ENCODE data around the gene HUNK.

DNA sequence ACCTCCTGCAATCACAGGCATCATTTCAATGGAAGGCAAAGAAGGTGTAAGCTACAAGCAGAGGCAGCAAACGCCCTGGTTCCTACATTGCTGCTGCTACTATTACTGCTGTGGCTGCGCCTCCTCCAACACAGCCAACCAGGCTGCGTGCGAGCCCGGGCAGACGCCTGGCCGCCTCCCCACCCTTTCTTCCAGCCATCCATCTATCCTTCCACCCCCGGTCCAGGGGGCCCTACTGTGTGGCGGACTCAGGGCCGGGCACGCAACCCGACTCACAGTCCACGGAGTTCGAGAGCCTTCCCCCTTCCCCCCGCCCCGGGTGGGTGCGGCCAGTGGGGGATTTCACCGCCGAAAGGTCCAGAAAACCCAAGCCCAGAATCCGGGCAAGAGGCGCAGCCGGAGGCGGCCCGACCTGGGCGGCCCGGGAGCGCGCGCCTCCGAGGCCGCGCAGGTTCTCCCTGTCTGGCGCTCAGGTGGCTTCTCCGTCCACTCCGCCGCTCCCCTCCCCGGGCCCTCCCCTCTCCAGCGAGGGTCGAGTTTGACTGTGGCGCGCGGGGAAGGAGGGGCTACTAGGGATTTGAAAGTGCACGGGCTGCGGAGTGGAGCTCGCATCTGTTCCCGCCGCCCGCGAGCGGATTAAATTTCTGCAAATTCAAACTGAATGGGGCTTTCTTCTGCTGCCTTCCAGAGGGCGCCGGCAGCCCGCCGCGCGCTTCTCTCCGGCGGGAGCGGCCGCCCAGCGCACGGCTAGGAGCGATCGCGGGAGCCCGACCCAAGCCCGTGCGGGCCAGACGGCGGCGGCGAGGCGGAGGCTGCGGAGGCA, at the start of gene HUNK:
- TF ChIP-seq, protein P1, sequence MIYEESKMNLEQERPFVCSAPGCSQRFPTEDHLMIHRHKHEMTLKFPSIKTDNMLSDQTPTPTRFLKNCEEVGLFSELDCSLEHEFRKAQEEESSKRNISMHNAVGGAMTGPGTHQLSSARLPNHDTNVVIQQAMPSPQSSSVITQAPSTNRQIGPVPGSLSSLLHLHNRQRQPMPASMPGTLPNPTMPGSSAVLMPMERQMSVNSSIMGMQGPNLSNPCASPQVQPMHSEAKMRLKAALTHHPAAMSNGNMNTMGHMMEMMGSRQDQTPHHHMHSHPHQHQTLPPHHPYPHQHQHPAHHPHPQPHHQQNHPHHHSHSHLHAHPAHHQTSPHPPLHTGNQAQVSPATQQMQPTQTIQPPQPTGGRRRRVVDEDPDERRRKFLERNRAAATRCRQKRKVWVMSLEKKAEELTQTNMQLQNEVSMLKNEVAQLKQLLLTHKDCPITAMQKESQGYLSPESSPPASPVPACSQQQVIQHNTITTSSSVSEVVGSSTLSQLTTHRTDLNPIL (CRISPR knock-in tag; IDR thresholded peaks at IDR 0.05; ENCODE audit: low read depth), result no peak
- TF ChIP-seq, protein P2, sequence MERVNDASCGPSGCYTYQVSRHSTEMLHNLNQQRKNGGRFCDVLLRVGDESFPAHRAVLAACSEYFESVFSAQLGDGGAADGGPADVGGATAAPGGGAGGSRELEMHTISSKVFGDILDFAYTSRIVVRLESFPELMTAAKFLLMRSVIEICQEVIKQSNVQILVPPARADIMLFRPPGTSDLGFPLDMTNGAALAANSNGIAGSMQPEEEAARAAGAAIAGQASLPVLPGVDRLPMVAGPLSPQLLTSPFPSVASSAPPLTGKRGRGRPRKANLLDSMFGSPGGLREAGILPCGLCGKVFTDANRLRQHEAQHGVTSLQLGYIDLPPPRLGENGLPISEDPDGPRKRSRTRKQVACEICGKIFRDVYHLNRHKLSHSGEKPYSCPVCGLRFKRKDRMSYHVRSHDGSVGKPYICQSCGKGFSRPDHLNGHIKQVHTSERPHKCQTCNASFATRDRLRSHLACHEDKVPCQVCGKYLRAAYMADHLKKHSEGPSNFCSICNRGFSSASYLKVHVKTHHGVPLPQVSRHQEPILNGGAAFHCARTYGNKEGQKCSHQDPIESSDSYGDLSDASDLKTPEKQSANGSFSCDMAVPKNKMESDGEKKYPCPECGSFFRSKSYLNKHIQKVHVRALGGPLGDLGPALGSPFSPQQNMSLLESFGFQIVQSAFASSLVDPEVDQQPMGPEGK (CRISPR knock-in tag; IDR thresholded peaks at IDR 0.05; ENCODE audit: borderline replicate concordance), result no peak
- TF ChIP-seq ZNF70 (CRISPR knock-in tag; IDR thresholded peaks at IDR 0.05) (no peak), BACH2 (CRISPR knock-in tag; IDR thresholded peaks at IDR 0.05; ENCODE audit: borderline replicate concordance) (no peak), ZNF8 (CRISPR knock-in tag; IDR thresholded peaks at IDR 0.05) (no peak), OSR1 (CRISPR knock-in tag; IDR thresholded peaks at IDR 0.05) (no peak), ZFP3 (CRISPR knock-in tag; IDR thresholded peaks at IDR 0.05) (no peak), ESRRG (CRISPR knock-in tag; IDR thresholded peaks at IDR 0.05) (no peak), RARB (CRISPR knock-in tag; IDR thresholded peaks at IDR 0.05) (no peak), ZFP30 (CRISPR knock-in tag; IDR thresholded peaks at IDR 0.05) (no peak), TCF4 (CRISPR knock-in tag; IDR thresholded peaks at IDR 0.05; ENCODE audit: borderline replicate concordance) (no peak)
- TF ChIP-seq, protein P3, sequence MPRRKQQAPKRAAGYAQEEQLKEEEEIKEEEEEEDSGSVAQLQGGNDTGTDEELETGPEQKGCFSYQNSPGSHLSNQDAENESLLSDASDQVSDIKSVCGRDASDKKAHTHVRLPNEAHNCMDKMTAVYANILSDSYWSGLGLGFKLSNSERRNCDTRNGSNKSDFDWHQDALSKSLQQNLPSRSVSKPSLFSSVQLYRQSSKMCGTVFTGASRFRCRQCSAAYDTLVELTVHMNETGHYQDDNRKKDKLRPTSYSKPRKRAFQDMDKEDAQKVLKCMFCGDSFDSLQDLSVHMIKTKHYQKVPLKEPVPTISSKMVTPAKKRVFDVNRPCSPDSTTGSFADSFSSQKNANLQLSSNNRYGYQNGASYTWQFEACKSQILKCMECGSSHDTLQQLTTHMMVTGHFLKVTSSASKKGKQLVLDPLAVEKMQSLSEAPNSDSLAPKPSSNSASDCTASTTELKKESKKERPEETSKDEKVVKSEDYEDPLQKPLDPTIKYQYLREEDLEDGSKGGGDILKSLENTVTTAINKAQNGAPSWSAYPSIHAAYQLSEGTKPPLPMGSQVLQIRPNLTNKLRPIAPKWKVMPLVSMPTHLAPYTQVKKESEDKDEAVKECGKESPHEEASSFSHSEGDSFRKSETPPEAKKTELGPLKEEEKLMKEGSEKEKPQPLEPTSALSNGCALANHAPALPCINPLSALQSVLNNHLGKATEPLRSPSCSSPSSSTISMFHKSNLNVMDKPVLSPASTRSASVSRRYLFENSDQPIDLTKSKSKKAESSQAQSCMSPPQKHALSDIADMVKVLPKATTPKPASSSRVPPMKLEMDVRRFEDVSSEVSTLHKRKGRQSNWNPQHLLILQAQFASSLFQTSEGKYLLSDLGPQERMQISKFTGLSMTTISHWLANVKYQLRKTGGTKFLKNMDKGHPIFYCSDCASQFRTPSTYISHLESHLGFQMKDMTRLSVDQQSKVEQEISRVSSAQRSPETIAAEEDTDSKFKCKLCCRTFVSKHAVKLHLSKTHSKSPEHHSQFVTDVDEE (CRISPR knock-in tag; IDR thresholded peaks at IDR 0.05), result no peak

All from SK-N-SH treated with all-trans-retinoic acid at 6 μM for 48 hours (cell line).